Keratinocyte (primary cell): Measurements from ENCODE around the gene ZNF445. TPM values are rescaled to one million over a fixed set of nuclear protein-coding genes. Genes with fewer than 3 reads are reported as not detected.

Experiments
- DNase-seq: peaks from one replicate; pipeline ENCODE4 v3.0.0-alpha.2; 2011; ENCODE audit warnings: low read depth, missing footprints, low spot score
- FAIRE-seq: peaks from 2 replicates; lab custom pipeline; 2011; peaks lifted over from hg19 to GRCh38; lab: Jason Lieb, UNC
- H2AFZ ChIP-seq: 2 replicates; pipeline ENCODE4 v1.6.0; 2012; ENCODE audit warnings: low read length, control low read depth, inconsistent platforms; ENCODE audit not compliant: control insufficient read depth
- H3K27ac ChIP-seq: 2 replicates; pipeline ENCODE4 v1.5.1; 2011; ENCODE audit warnings: low read length; ENCODE audit not compliant: control insufficient read depth, insufficient read depth
- H3K27me3 ChIP-seq: 3 replicates; pipeline ENCODE4 v1.6.0; 2011; ENCODE audit warnings: low read length; ENCODE audit not compliant: control insufficient read depth, insufficient read depth; ENCODE audit errors: extremely low read depth
- H3K36me3 ChIP-seq, 2 experiments: 2 replicates in 1 of 2; 3 replicates in 1 of 2; pipeline ENCODE4 v1.5.1; 2011; ENCODE audit warnings: low read length in 2 of 2, mild to moderate bottlenecking in 1 of 2; ENCODE audit not compliant: control insufficient read depth in 2 of 2, insufficient read depth in 2 of 2; ENCODE audit errors: extremely low read depth in 1 of 2
- H3K4me1 ChIP-seq: 3 replicates; pipeline ENCODE4 v1.5.1; 2011; ENCODE audit warnings: low read length; ENCODE audit not compliant: control insufficient read depth, insufficient read depth; ENCODE audit errors: extremely low read depth
- H3K4me2 ChIP-seq: 3 replicates; pipeline ENCODE4 v1.6.0; 2011; ENCODE audit warnings: low read depth, low read length; ENCODE audit not compliant: control insufficient read depth, insufficient read depth; ENCODE audit errors: extremely low read depth
- H3K4me3 ChIP-seq, 3 experiments: fragments of 200-600 bp in 1 of 3; sonication (generic) in 1 of 3; 2 replicates in 2 of 3; 3 replicates in 1 of 3; pipeline ENCODE4 v1.5.1; 2011 to 2016; ENCODE audit warnings: low read length in 3 of 3, mild to moderate bottlenecking in 3 of 3, control low read depth in 2 of 3, inconsistent platforms in 1 of 3, low read depth in 1 of 3, mixed read lengths in 1 of 3, mixed run types in 1 of 3, moderate library complexity in 1 of 3; ENCODE audit not compliant: control insufficient read depth in 2 of 3, insufficient read depth in 2 of 3; ENCODE audit errors: extremely low read depth in 1 of 3
- H3K79me2 ChIP-seq: 2 replicates; pipeline ENCODE4 v1.6.0; 2012; ENCODE audit warnings: low read length; ENCODE audit not compliant: control insufficient read depth, insufficient read depth
- H3K9ac ChIP-seq: 3 replicates; pipeline ENCODE4 v1.6.0; 2011; ENCODE audit warnings: low read length; ENCODE audit not compliant: control insufficient read depth, insufficient read depth; ENCODE audit errors: extremely low read depth
- H3K9me1 ChIP-seq: 3 replicates; pipeline ENCODE4 v1.6.0; 2011; ENCODE audit warnings: low read length; ENCODE audit not compliant: control insufficient read depth, insufficient read depth; ENCODE audit errors: extremely low read depth
- H3K9me3 ChIP-seq: 2 replicates; pipeline ENCODE4 v1.5.1; 2012; ENCODE audit warnings: low read depth, low read length; ENCODE audit not compliant: control insufficient read depth
- H4K20me1 ChIP-seq: 3 replicates; pipeline ENCODE4 v1.6.0; 2011; ENCODE audit warnings: low read length; ENCODE audit not compliant: control insufficient read depth, insufficient read depth; ENCODE audit errors: extremely low read depth
- CTCF ChIP-seq, 3 experiments: IDR thresholded peaks in 1 of 3; conservative IDR thresholded peaks in 1 of 3; optimal IDR thresholded peaks in 1 of 3; 2 replicates in 2 of 3; 3 replicates in 1 of 3; pipeline versions ENCODE3 to v1.5.1; 2011; ENCODE audit warnings: low read length in 3 of 3, mild to moderate bottlenecking in 3 of 3, moderate library complexity in 2 of 3, control low read depth in 1 of 3, inconsistent platforms in 1 of 3; ENCODE audit not compliant: insufficient read depth in 2 of 3; ENCODE audit errors: extremely low read depth in 1 of 3
- EZH2 ChIP-seq: IDR thresholded peaks from one replicate; pipeline ENCODE4 v1.6.1; 2012; ENCODE audit warnings: inconsistent platforms, mild to moderate bottlenecking, low read length, moderate library complexity
- dilution Hi-C: fragments of 300-500 bp; cut with MboI; formaldehyde crosslinking; loops from one replicate; pipeline ENCODE4 v1.7.0; 2020; ENCODE audit warnings: low sequenced_read_pairs; ENCODE audit not compliant: extremely low pct_ligation_motif_present
- polyA plus RNA-seq, 5 experiments: library from polyadenylated mRNA; depleted of rRNA in 3 of 5; stranded (reverse) in 3 of 5; stranded (forward) in 1 of 5; unstranded in 1 of 5; fragments of >200 nt; gene quantifications; 1 replicate in 1 of 5; 2 replicates in 3 of 5; 3 replicates in 1 of 5; pipeline versions ENCODE4 v1.2.1 to v1.2.3, GENCODE V29; 2011 to 2012; ENCODE audit warnings: missing spikeins in 2 of 5, low read depth in 1 of 5, low replicate concordance in 1 of 5

Gene ZNF445
- polyA plus RNA-seq, 1 donor (not counting 4 experiments of a cell fraction or from before 2014, with no cell fraction given) = 3.3 TPM

GRCh38 chr3:44420676-44421075 lies 56.8 kb downstream of the ZNF445 start:
- Histone ChIP-seq H3K9me3 (no peaks in the 10 kb centered on the region), H3K79me2 (no peaks in the 10 kb centered on the region), H3K27ac (no peak overlapping the region), H3K4me2 (no peak overlapping the region), H3K4me1 (no peaks in the 10 kb centered on the region), H4K20me1 (no peaks in the 10 kb centered on the region), H3K9me1 (no peaks in the 10 kb centered on the region), H3K9ac (no peak overlapping the region), H3K4me3 (no peak overlapping the region), H3K36me3 (no peaks in the 10 kb centered on the region), H3K27me3 (no peaks in the 10 kb centered on the region), H2AFZ (no peak overlapping the region)
- dilution Hi-C loops = no loop called here
- TF ChIP-seq EZH2 = no peak
- DNase-seq (no peak), FAIRE-seq (no peak)

- no peak overlapping the region for H3K4me2 ChIP-seq
- dilution Hi-C loops = no loop called here
- no peak overlapping the region for H3K4me3 ChIP-seq
- H3K27me3 ChIP-seq = no peaks in the 10 kb centered on the region
- no peak overlapping the region for H3K9ac ChIP-seq
- no peaks in the 10 kb centered on the region for H3K79me2 ChIP-seq
- H3K36me3 ChIP-seq = no peaks in the 10 kb centered on the region
- no peak for DNase-seq
- TF ChIP-seq EZH2 = no peak
- TF ChIP-seq CTCF (optimal IDR thresholded peaks at IDR 0.05 in 1 of 3, IDR thresholded peaks at IDR 0.05 in 1 of 3, conservative IDR thresholded peaks at IDR 0.05 in 1 of 3; ENCODE audit: extremely low read depth in 1 of 3, insufficient read depth in 2 of 3, low read length in 3 of 3) = no peak
- no peaks in the 10 kb centered on the region for H3K9me1 ChIP-seq
- H3K27ac ChIP-seq = no peak overlapping the region
- H4K20me1 ChIP-seq = no peaks in the 10 kb centered on the region
- H3K4me1 ChIP-seq = no peaks in the 10 kb centered on the region
- H2AFZ ChIP-seq = no peak overlapping the region
- no peaks in the 10 kb centered on the region for H3K9me3 ChIP-seq
- FAIRE-seq = no peak
These were observed 57.4 kb downstream of the ZNF445 start for GRCh38 chr3:44419923-44420650.
